Measurements from ENCODE around the gene BCL7B. TPM values are rescaled to one million over a fixed set of nuclear protein-coding genes. Genes with fewer than 3 reads are reported as not detected.
"Not testable (repeated sequence)": the region's sequence is repeated elsewhere in the genome, so short reads cannot be mapped to it uniquely, and the experiment has no call there.

BCL7B gene
- total RNA-seq, 2 experiments from 2014 or later: 42.9 to 50.6 TPM

GRCh38 chr7:73567846-73568685, 10.6 kb upstream of the BCL7B start:
- no peaks in the 10 kb centered on the region for H3K9me3 Mint-ChIP-seq
- intact Hi-C loops (cut with micrococcal nuclease): no loop called here
- H3K36me3 Mint-ChIP-seq (ENCODE audit: low read depth): peaks cover 22% of the 10 kb centered on the region

GRCh38 chr7:73567140-73567539, 9.7 kb upstream of the BCL7B start:
- Mint-ChIP-seq H3K9me3 (no peaks in the 10 kb centered on the region), H3K36me3 (ENCODE audit: low read depth) (peaks cover 13% of the 10 kb centered on the region), H3K4me3 (no peak overlapping the region), H3K27me3 (no peaks in the 10 kb centered on the region), H3K4me1 (ENCODE audit: low read depth) (peaks cover 31% of the 10 kb centered on the region), H3K27ac (no peak overlapping the region)
- ATAC-seq: no peak
- DNase-seq: no peak
- CTCF ChIA-PET: interaction anchor here (0.9 to 1.5 kb wide), 3 partner anchors 10 to 167 kb away, joined by 3 to 5 read pairs (median 3); partner anchors contain the start of gene BCL7B
- POLR2A ChIA-PET: interaction anchor here (1.0 to 2.9 kb wide), 5 partner anchors 8 to 20 kb away, joined by 4 to 19 read pairs (median 8); partner anchors contain the start of genes BCL7B and TBL2
- intact Hi-C loops (cut with micrococcal nuclease): no loop called here
- no peak for TF ChIP-seq CTCF (IDR thresholded peaks at IDR 0.05)

More at GRCh38 chr7:73567846-73568685, 10.6 kb upstream of the BCL7B start:
- ATAC-seq (peak; percentile 17), DNase-seq (no peak)
- Mint-ChIP-seq H3K27ac (peak overlapping the region; percentile 6), H3K4me3 (no peak overlapping the region), H3K4me1 (ENCODE audit: low read depth) (peaks cover 31% of the 10 kb centered on the region), H3K27me3 (no peaks in the 10 kb centered on the region)
- CTCF ChIA-PET: interaction anchor here (0.6 to 1.3 kb wide), 4 partner anchors 8 to 166 kb away, joined by 3 read pairs; no protein-coding TSS in a partner anchor
- POLR2A ChIA-PET: interaction anchor here (0.9 to 2.9 kb wide), 7 partner anchors 9 to 47 kb away, joined by 3 to 14 read pairs (median 4); partner anchors contain the start of genes BAZ1B, BCL7B and TBL2
- TF ChIP-seq CTCF (IDR thresholded peaks at IDR 0.05): no peak

- H3K27ac Mint-ChIP-seq: peak overlapping the region; percentile 12
- POLR2A ChIA-PET: interaction anchor here (1.1 to 2.1 kb wide), 6 partner anchors 9 to 59 kb away, joined by 3 to 19 read pairs (median 4); partner anchors contain the start of genes BCL7B and TBL2
- H3K27me3 Mint-ChIP-seq; intact Hi-C loops (cut with micrococcal nuclease); DNase-seq; H3K9me3 Mint-ChIP-seq; ATAC-seq: not testable (repeated sequence)
- H3K4me1 Mint-ChIP-seq (ENCODE audit: low read depth): peaks cover 31% of the 10 kb centered on the region
- CTCF ChIA-PET: interaction anchor here (1.1 to 2.0 kb wide), 9 partner anchors 9 to 168 kb away, joined by 3 to 7 read pairs (median 4); partner anchors contain the start of genes BCL7B and TBL2
- peaks cover 11% of the 10 kb centered on the region for H3K36me3 Mint-ChIP-seq (ENCODE audit: low read depth)
- H3K4me3 Mint-ChIP-seq: peak overlapping the region; percentile 57
Measured at GRCh38 chr7:73566431-73566830, 8.9 kb upstream of the BCL7B start.

GRCh38 chr7:73565675-73566340, 8.3 kb upstream of the BCL7B start:
- intact Hi-C loops (cut with micrococcal nuclease): no loop called here
- no peak for TF ChIP-seq CTCF (IDR thresholded peaks at IDR 0.05)
- no peaks in the 10 kb centered on the region for H3K27me3 Mint-ChIP-seq
- H3K4me1 Mint-ChIP-seq (ENCODE audit: low read depth): peaks cover 31% of the 10 kb centered on the region
- H3K9me3 Mint-ChIP-seq: no peaks in the 10 kb centered on the region
- POLR2A ChIA-PET: interaction anchor here (1.1 to 2.1 kb wide), 6 partner anchors 9 to 58 kb away, joined by 3 to 19 read pairs (median 4); partner anchors contain the start of genes BCL7B and TBL2
- CTCF ChIA-PET: interaction anchor here (1.1 to 2.0 kb wide), 8 partner anchors 9 to 169 kb away, joined by 3 to 7 read pairs (median 4); partner anchors contain the start of genes BCL7B and TBL2
- peak overlapping the region; percentile 57 for H3K4me3 Mint-ChIP-seq
- ATAC-seq (peak; percentile 45), DNase-seq (no peak)
- peak overlapping the region; percentile 12 for H3K27ac Mint-ChIP-seq
- H3K36me3 Mint-ChIP-seq (ENCODE audit: low read depth): peaks cover 6% of the 10 kb centered on the region

All from activated CD8-positive, alpha-beta T cell treated with anti-CD3 and anti-CD28 coated beads for 36 hours (primary cell).